Subcutaneous adipose tissue (tissue), 4 donors: ENCODE results near the gene KRT34. TPM values are rescaled to one million over a fixed set of nuclear protein-coding genes. Genes with fewer than 3 reads are reported as not detected.

Experiments
- total RNA-seq, 4 donors: library from RNA; depleted of rRNA; stranded (reverse); fragments of >200 nt; gene quantifications; one replicate each; pipeline ENCODE4 v1.1.0, GENCODE V29; 2016
- TF ChIP-seq, protein P1 (sequence below): fragments of 450-650 bp; IDR thresholded peaks from one replicate; pipeline ENCODE4 v1.5.1; 2016; ENCODE audit warnings: low read depth, mild to moderate bottlenecking, control low read depth, antibody characterized with exemption, moderate library complexity

KRT34 gene
- total RNA-seq, 4 donors from 2014 or later: not detected

- TF ChIP-seq, protein P1, sequence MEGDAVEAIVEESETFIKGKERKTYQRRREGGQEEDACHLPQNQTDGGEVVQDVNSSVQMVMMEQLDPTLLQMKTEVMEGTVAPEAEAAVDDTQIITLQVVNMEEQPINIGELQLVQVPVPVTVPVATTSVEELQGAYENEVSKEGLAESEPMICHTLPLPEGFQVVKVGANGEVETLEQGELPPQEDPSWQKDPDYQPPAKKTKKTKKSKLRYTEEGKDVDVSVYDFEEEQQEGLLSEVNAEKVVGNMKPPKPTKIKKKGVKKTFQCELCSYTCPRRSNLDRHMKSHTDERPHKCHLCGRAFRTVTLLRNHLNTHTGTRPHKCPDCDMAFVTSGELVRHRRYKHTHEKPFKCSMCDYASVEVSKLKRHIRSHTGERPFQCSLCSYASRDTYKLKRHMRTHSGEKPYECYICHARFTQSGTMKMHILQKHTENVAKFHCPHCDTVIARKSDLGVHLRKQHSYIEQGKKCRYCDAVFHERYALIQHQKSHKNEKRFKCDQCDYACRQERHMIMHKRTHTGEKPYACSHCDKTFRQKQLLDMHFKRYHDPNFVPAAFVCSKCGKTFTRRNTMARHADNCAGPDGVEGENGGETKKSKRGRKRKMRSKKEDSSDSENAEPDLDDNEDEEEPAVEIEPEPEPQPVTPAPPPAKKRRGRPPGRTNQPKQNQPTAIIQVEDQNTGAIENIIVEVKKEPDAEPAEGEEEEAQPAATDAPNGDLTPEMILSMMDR: no peak
These were observed 40.9 kb downstream of the KRT34 start for GRCh38 chr17:41340934-41341861.

- TF ChIP-seq, protein P1: no peak
These were observed 41.6 kb downstream of the KRT34 start for GRCh38 chr17:41340494-41340893.

GRCh38 chr17:41339571-41340172 is 42.4 kb downstream of the KRT34 start:
- TF ChIP-seq, protein P1: no peak

- TF ChIP-seq, protein P1: no peak
These were observed 43.1 kb downstream of the KRT34 start for GRCh38 chr17:41338961-41339485.

DNA sequence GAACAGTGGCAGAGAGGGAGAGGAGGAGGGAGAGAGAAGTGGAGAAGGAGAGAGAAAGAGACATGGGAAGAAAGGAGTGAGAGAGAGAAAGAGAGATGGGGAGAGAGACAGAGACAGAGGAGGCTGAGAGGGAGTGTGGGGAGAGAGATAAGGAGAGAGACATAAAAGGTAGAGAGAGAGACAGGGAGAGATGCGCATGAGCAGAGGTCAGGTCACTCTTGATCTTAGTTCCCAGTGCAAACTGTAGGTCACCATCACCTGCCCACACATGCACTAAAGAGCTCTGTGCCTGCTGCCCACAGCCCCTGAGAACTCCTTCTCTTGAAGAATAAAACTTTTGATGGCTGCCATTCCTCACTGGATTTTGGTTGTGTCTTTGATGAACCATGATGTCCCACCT is 46.4 kb downstream of the KRT34 start:
- TF ChIP-seq, protein P1: no peak

- TF ChIP-seq, protein P1: no peak
These were observed 47.5 kb downstream of the KRT34 start for GRCh38 chr17:41334385-41335305.
